HG03575 (cell line): ENCODE measurements around the gene MEIS2.

Source experiments
- ATAC-seq: cut with Tn5 transposase; IDR thresholded peaks from one replicate; pipeline ENCODE4 v1.9.1; 2021; ENCODE audit not compliant: unreplicated experiment, insufficient number of reproducible peaks, low FRiP score; ENCODE audit errors: extremely low read depth

Gene MEIS2

GRCh38 chr15:37100109-37100965, at the start of gene MEIS2:
TSS of gene MEIS2 (minus strand) at chr15:37100549. CDS start at chr15:37099466, 1,083 bp downstream.
- no peak for ATAC-seq

- no peak for ATAC-seq
Observed at GRCh38 chr15:37149146-37149545, 48.8 kb upstream of the MEIS2 start.

- ATAC-seq = no peak
Observed at GRCh38 chr15:37148714-37149113, 48.4 kb upstream of the MEIS2 start.

- ATAC-seq = no peak
Observed at GRCh38 chr15:37143351-37143750, 43.0 kb upstream of the MEIS2 start.

- ATAC-seq = no peak
Observed at GRCh38 chr15:37142371-37142770, 42.0 kb upstream of the MEIS2 start.

- ATAC-seq = no peak
Observed at GRCh38 chr15:37140531-37141058, 40.2 kb upstream of the MEIS2 start.

- ATAC-seq = no peak
Observed at GRCh38 chr15:37138591-37139215, 38.4 kb upstream of the MEIS2 start.

- no peak for ATAC-seq
Observed at GRCh38 chr15:37137221-37137620, 36.9 kb upstream of the MEIS2 start.

GRCh38 chr15:37136666-37137065, 36.3 kb upstream of the MEIS2 start:
- ATAC-seq = no peak

- peak; percentile 53 for ATAC-seq
Observed at GRCh38 chr15:37135225-37135624, 34.9 kb upstream of the MEIS2 start.

- no peak for ATAC-seq
Observed at GRCh38 chr15:37134699-37135131, 34.4 kb upstream of the MEIS2 start.

GRCh38 chr15:37134244-37134643, 33.9 kb upstream of the MEIS2 start:
- ATAC-seq = no peak

GRCh38 chr15:37133602-37134001, 33.3 kb upstream of the MEIS2 start:
- ATAC-seq = no peak

GRCh38 chr15:37132826-37133417, 32.6 kb upstream of the MEIS2 start:
- ATAC-seq = no peak

GRCh38 chr15:37131621-37132020, 31.3 kb upstream of the MEIS2 start:
- ATAC-seq = no peak

- no peak for ATAC-seq
Observed at GRCh38 chr15:37130356-37130755, 30.0 kb upstream of the MEIS2 start.

GRCh38 chr15:37125143-37125542, 24.8 kb upstream of the MEIS2 start:
- ATAC-seq = no peak

GRCh38 chr15:37124331-37124730, 24.0 kb upstream of the MEIS2 start:
- no peak for ATAC-seq

- ATAC-seq = no peak
Observed at GRCh38 chr15:37122703-37123102, 22.4 kb upstream of the MEIS2 start.

- no peak for ATAC-seq
Observed at GRCh38 chr15:37121492-37121891, 21.1 kb upstream of the MEIS2 start.
